HG03457 (cell line): ENCODE data around the gene COL27A1.

Experiments used
- ATAC-seq: cut with Tn5 transposase; IDR thresholded peaks from one replicate; pipeline ENCODE4 v1.9.1; 2021; ENCODE audit warnings: moderate number of reproducible peaks; ENCODE audit not compliant: unreplicated experiment

COL27A1 gene

GRCh38 chr9:114348261-114348905, 193.0 kb downstream of the COL27A1 start:
- ATAC-seq: no peak

- peak; percentile 85 for ATAC-seq
Observed at GRCh38 chr9:114348906-114349482, 193.7 kb downstream of the COL27A1 start.

- no peak for ATAC-seq
Observed at GRCh38 chr9:114349713-114350480, 194.6 kb downstream of the COL27A1 start.

- ATAC-seq: no peak
Observed at GRCh38 chr9:114350636-114351401, 195.5 kb downstream of the COL27A1 start.

GRCh38 chr9:114351932-114352331, 196.6 kb downstream of the COL27A1 start:
- no peak for ATAC-seq

- ATAC-seq: no peak
Observed at GRCh38 chr9:114355821-114356220, 200.5 kb downstream of the COL27A1 start.

- ATAC-seq: no peak
Observed at GRCh38 chr9:114356792-114357191, 201.5 kb downstream of the COL27A1 start.

GRCh38 chr9:114357360-114357759, 202.0 kb downstream of the COL27A1 start:
- ATAC-seq: no peak

- ATAC-seq: no peak
Observed at GRCh38 chr9:114357911-114358328, 202.6 kb downstream of the COL27A1 start.

GRCh38 chr9:114359801-114360200, 204.5 kb downstream of the COL27A1 start:
- ATAC-seq: no peak

GRCh38 chr9:114361542-114361941, 206.2 kb downstream of the COL27A1 start:
- ATAC-seq: no peak
